ENCODE measurements around the gene CAMK1G. TPM values are rescaled to one million over a fixed set of nuclear protein-coding genes. Genes with fewer than 3 reads are reported as not detected.

The CAMK1G gene
- total and polyA plus RNA-seq, 3 experiments from 2014 or later = not detected

- POLR2A ChIA-PET = no interaction called here
- no peaks in the 10 kb centered on the region for H3K36me3 Mint-ChIP-seq
Observed at GRCh38 chr1:209569455-209570207, 13.9 kb upstream of the CAMK1G start.

GRCh38 chr1:209570743-209571142 is 12.8 kb upstream of the CAMK1G start:
- Mint-ChIP-seq H3K9me3 (no peaks in the 10 kb centered on the region), H3K27ac (no peak overlapping the region), H3K4me3 (peak overlapping the region in 1 of 7 donors; percentile 38), H3K36me3 (no peaks in the 10 kb centered on the region), H3K27me3 (peaks cover 30 to 63% of the 10 kb centered on the region in 2 donors), H3K4me1 (peaks cover 5 to 11% (median 6%) of the 10 kb centered on the region in 3 donors)
- Histone ChIP-seq H3K27me3 (ENCODE audit: insufficient read depth, low read length, poor library complexity, severe bottlenecking) (peaks cover under 1% of the 10 kb centered on the region), H3K36me3 (ENCODE audit: insufficient read depth, low read length) (no peaks in the 10 kb centered on the region), H3K9me3 (ENCODE audit: low read length) (no peaks in the 10 kb centered on the region), H3K4me3 (ENCODE audit: low read length) (no peak overlapping the region), H3K27ac (ENCODE audit: low read depth, low read length) (no peak overlapping the region), H3K4me1 (ENCODE audit: insufficient read depth, low read length) (peaks cover 7% of the 10 kb centered on the region)
- POLR2A ChIA-PET = no interaction called here
- CTCF ChIA-PET = interaction anchor here (0.7 to 1.6 kb wide), 3 partner anchors 11 to 177 kb away, joined by 3 to 5 read pairs (median 3); no protein-coding TSS in a partner anchor
- no peak for DNase-seq

More at GRCh38 chr1:209569455-209570207, 13.9 kb upstream of the CAMK1G start:
- peaks cover 5 to 11% (median 6%) of the 10 kb centered on the region in 3 donors for H3K4me1 Mint-ChIP-seq
- H3K9me3 Mint-ChIP-seq = no peaks in the 10 kb centered on the region
- peak overlapping the region in 5 of 7 donors; percentile 13 to 62 (median 42) for H3K4me3 Mint-ChIP-seq
- H3K4me3 ChIP-seq (ENCODE audit: low read length) = no peak overlapping the region
- H3K4me1 ChIP-seq (ENCODE audit: insufficient read depth, low read length) = peaks cover 8% of the 10 kb centered on the region
- peaks cover 37 to 71% of the 10 kb centered on the region in 2 donors for H3K27me3 Mint-ChIP-seq
- H3K9me3 ChIP-seq (ENCODE audit: low read length) = no peaks in the 10 kb centered on the region
- CTCF ChIA-PET = interaction anchor here (0.6 to 1.6 kb wide), 22 partner anchors 10 to 199 kb away, joined by 3 to 7 read pairs (median 4); partner anchors contain the start of gene G0S2
- peaks cover 6% of the 10 kb centered on the region for H3K27me3 ChIP-seq (ENCODE audit: insufficient read depth, low read length, poor library complexity, severe bottlenecking)
- no peaks in the 10 kb centered on the region for H3K36me3 ChIP-seq (ENCODE audit: insufficient read depth, low read length)
- H3K27ac Mint-ChIP-seq = peak overlapping the region in 1 of 8 donors; percentile 8
- DNase-seq = peak; percentile 48 to 78 (median 57)
- H3K27ac ChIP-seq (ENCODE audit: low read depth, low read length) = no peak overlapping the region

GRCh38 chr1:209576392-209577197 is 6.9 kb upstream of the CAMK1G start:
- H3K27ac Mint-ChIP-seq = peak overlapping the region in 2 of 8 donors; percentile 2 to 61
- no peaks in the 10 kb centered on the region for H3K9me3 Mint-ChIP-seq
- H3K4me3 Mint-ChIP-seq = no peak overlapping the region
- H3K36me3 Mint-ChIP-seq = no peaks in the 10 kb centered on the region
- H3K4me1 ChIP-seq (ENCODE audit: insufficient read depth, low read length) = no peaks in the 10 kb centered on the region
- peaks cover 13 to 27% of the 10 kb centered on the region in 2 donors for H3K27me3 Mint-ChIP-seq
- no peaks in the 10 kb centered on the region for H3K27me3 ChIP-seq (ENCODE audit: insufficient read depth, low read length, poor library complexity, severe bottlenecking)
- H3K4me1 Mint-ChIP-seq = peaks cover 0 to 1% (median 0%) of the 10 kb centered on the region in 3 donors
- H3K4me3 ChIP-seq (ENCODE audit: low read length) = no peak overlapping the region
- no peak overlapping the region for H3K27ac ChIP-seq (ENCODE audit: low read depth, low read length)
- CTCF ChIA-PET = interaction anchor here (0.8 to 4.0 kb wide), 12 partner anchors 9 to 246 kb away, joined by 3 to 22 read pairs (median 6); no protein-coding TSS in a partner anchor
- H3K36me3 ChIP-seq (ENCODE audit: insufficient read depth, low read length) = no peaks in the 10 kb centered on the region
- POLR2A ChIA-PET = no interaction called here
- DNase-seq = peak; percentile 31 to 63 (median 41)
- H3K9me3 ChIP-seq (ENCODE audit: low read length) = no peaks in the 10 kb centered on the region

GRCh38 chr1:209577346-209577745 is 6.2 kb upstream of the CAMK1G start:
- no peaks in the 10 kb centered on the region for H3K9me3 ChIP-seq (ENCODE audit: low read length)
- no peaks in the 10 kb centered on the region for H3K27me3 ChIP-seq (ENCODE audit: insufficient read depth, low read length, poor library complexity, severe bottlenecking)
- POLR2A ChIA-PET = no interaction called here
- no peak overlapping the region for H3K4me3 Mint-ChIP-seq
- CTCF ChIA-PET = interaction anchor here (0.9 to 4.0 kb wide), 11 partner anchors 8 to 246 kb away, joined by 3 to 22 read pairs (median 6); no protein-coding TSS in a partner anchor
- H3K9me3 Mint-ChIP-seq = no peaks in the 10 kb centered on the region
- H3K4me3 ChIP-seq (ENCODE audit: low read length) = no peak overlapping the region
- H3K36me3 Mint-ChIP-seq = no peaks in the 10 kb centered on the region
- H3K4me1 Mint-ChIP-seq = peaks cover 0 to 1% (median 0%) of the 10 kb centered on the region in 3 donors
- H3K4me1 ChIP-seq (ENCODE audit: insufficient read depth, low read length) = no peaks in the 10 kb centered on the region
- H3K27ac Mint-ChIP-seq = no peak overlapping the region
- H3K36me3 ChIP-seq (ENCODE audit: insufficient read depth, low read length) = no peaks in the 10 kb centered on the region
- H3K27ac ChIP-seq (ENCODE audit: low read depth, low read length) = no peak overlapping the region
- H3K27me3 Mint-ChIP-seq = peaks cover 12 to 19% of the 10 kb centered on the region in 2 donors
- DNase-seq = no peak

- H3K27ac Mint-ChIP-seq = no peak overlapping the region
Observed at GRCh38 chr1:209580577-209580976, 2.9 kb upstream of the CAMK1G start.

GRCh38 chr1:209584231-209584672 is 738 bp downstream of the CAMK1G start:
- Histone ChIP-seq H3K36me3 (ENCODE audit: insufficient read depth, low read length) (no peaks in the 10 kb centered on the region), H3K9me3 (ENCODE audit: low read length) (no peaks in the 10 kb centered on the region), H3K4me3 (ENCODE audit: low read length) (no peak overlapping the region), H3K27me3 (ENCODE audit: insufficient read depth, low read length, poor library complexity, severe bottlenecking) (no peaks in the 10 kb centered on the region), H3K4me1 (ENCODE audit: insufficient read depth, low read length) (no peaks in the 10 kb centered on the region), H3K27ac (ENCODE audit: low read depth, low read length) (no peak overlapping the region)
- H3K36me3 Mint-ChIP-seq = no peaks in the 10 kb centered on the region
- ChIA-PET CTCF (interaction anchor here (1.2 to 2.5 kb wide), 2 partner anchors 7 to 17 kb away, joined by 4 to 7 read pairs; no protein-coding TSS in a partner anchor), POLR2A (no interaction called here)
- H3K4me3 Mint-ChIP-seq = no peak overlapping the region
- no peaks in the 10 kb centered on the region for H3K4me1 Mint-ChIP-seq
- H3K27me3 Mint-ChIP-seq = peaks cover 13 to 34% of the 10 kb centered on the region in 2 donors
- no peak overlapping the region for H3K27ac Mint-ChIP-seq
- no peak for DNase-seq
- H3K9me3 Mint-ChIP-seq = no peaks in the 10 kb centered on the region

More at GRCh38 chr1:209580577-209580976, 2.9 kb upstream of the CAMK1G start:
- Histone ChIP-seq H3K27ac (ENCODE audit: low read depth, low read length) (no peak overlapping the region), H3K4me1 (ENCODE audit: insufficient read depth, low read length) (no peaks in the 10 kb centered on the region), H3K36me3 (ENCODE audit: insufficient read depth, low read length) (no peaks in the 10 kb centered on the region), H3K27me3 (ENCODE audit: insufficient read depth, low read length, poor library complexity, severe bottlenecking) (no peaks in the 10 kb centered on the region), H3K4me3 (ENCODE audit: low read length) (no peak overlapping the region), H3K9me3 (ENCODE audit: low read length) (no peaks in the 10 kb centered on the region)
- POLR2A ChIA-PET = no interaction called here
- DNase-seq = no peak
- CTCF ChIA-PET = no interaction called here
- Mint-ChIP-seq H3K4me3 (no peak overlapping the region), H3K36me3 (no peaks in the 10 kb centered on the region), H3K4me1 (peaks cover 0 to 1% (median 0%) of the 10 kb centered on the region in 3 donors), H3K27me3 (peaks cover 3 to 9% of the 10 kb centered on the region in 2 donors), H3K9me3 (no peaks in the 10 kb centered on the region)

GRCh38 chr1:209585197-209585596 is 1.7 kb downstream of the CAMK1G start:
- Histone ChIP-seq H3K36me3 (ENCODE audit: insufficient read depth, low read length) (no peaks in the 10 kb centered on the region), H3K27ac (ENCODE audit: low read depth, low read length) (no peak overlapping the region), H3K4me3 (ENCODE audit: low read length) (no peak overlapping the region), H3K4me1 (ENCODE audit: insufficient read depth, low read length) (no peaks in the 10 kb centered on the region), H3K9me3 (ENCODE audit: low read length) (no peaks in the 10 kb centered on the region), H3K27me3 (ENCODE audit: insufficient read depth, low read length, poor library complexity, severe bottlenecking) (no peaks in the 10 kb centered on the region)
- H3K27me3 Mint-ChIP-seq = peaks cover 13 to 43% of the 10 kb centered on the region in 2 donors
- ChIA-PET CTCF (interaction anchor here (1.0 to 2.5 kb wide), 4 partner anchors 8 to 238 kb away, joined by 3 to 7 read pairs (median 4); no protein-coding TSS in a partner anchor), POLR2A (interaction anchor here (0.6 kb wide), 1 partner anchor 956 kb away, joined by 3 read pairs; no protein-coding TSS in a partner anchor)
- no peaks in the 10 kb centered on the region for H3K4me1 Mint-ChIP-seq
- no peak for DNase-seq
- no peak overlapping the region for H3K27ac Mint-ChIP-seq
- H3K36me3 Mint-ChIP-seq = no peaks in the 10 kb centered on the region
- no peak overlapping the region for H3K4me3 Mint-ChIP-seq
- H3K9me3 Mint-ChIP-seq = no peaks in the 10 kb centered on the region
